Activated CD8-positive, alpha-beta memory T cell treated with anti-CD3 and anti-CD28 coated beads, Interleukin-2, amount 50 U/mL, for 1 hour (primary cell): Measurements from ENCODE around the gene PREX1.
"Not testable (repeated sequence)": the region's sequence is repeated elsewhere in the genome, so short reads cannot be mapped to it uniquely, and the experiment has no call there.

Experiments used
- DNase-seq: peaks from one replicate; pipeline ENCODE4 v3.0.0-alpha.2; 2020; ENCODE audit errors: extremely low read depth

The PREX1 gene

DNA sequence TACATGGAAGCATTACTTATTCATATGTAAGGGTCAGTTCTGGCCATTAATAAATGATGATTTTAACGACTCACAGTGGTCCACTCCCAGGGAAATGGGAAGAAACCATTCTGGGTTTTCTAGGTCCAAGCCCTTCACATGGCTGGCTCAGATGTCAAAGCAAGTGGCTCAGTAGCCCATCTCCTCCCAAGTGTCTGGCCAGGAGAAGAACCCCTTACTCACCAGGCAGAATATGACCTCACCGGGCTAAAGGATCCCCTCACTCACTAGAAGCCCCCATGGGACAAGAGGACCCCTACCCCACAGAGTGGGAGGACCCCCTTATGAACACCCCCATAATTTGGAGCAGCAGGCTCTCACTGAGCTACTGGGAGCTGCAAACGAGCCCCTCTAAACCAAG, 34.0 kb downstream of the PREX1 start:
- no peak for DNase-seq

DNA sequence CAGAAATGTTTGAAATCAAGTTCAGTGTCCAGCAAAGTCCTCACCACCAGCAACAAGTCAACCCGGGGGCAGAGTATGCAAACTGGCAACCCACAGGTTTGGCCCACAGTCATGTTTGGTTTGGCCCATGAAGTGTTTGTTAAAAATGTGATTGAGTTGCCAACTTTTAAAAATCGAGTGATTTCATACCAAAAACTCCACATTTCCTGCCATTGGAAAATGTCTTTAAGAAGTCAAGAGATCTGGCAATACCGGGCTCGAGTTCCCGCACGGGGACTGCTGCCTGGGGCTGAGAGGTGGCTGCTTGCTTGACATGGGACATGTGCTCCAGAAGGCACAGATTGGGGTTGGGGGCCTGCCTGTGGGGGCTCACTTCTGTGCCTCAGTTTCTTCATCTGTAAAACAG, 36.1 kb downstream of the PREX1 start:
- DNase-seq = no peak

DNA sequence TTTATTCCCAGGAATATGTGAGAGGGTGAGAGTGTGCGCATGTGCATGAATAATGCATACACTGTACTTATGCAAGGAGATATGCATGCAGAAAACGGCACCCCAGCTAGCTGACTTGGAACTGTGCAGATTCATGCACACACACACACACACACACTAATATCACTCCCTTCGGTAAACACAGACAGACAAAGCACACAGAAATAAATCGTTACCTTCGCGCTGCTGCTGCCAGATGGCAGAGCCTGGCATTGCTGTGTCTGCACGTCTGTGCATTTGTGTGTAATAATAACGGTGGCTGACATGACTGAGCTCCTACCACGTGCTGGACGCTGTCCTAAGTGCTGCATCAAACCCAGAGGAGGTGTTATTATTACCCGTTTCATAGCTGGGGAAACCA, 36.8 kb downstream of the PREX1 start:
- DNase-seq = no peak

DNA sequence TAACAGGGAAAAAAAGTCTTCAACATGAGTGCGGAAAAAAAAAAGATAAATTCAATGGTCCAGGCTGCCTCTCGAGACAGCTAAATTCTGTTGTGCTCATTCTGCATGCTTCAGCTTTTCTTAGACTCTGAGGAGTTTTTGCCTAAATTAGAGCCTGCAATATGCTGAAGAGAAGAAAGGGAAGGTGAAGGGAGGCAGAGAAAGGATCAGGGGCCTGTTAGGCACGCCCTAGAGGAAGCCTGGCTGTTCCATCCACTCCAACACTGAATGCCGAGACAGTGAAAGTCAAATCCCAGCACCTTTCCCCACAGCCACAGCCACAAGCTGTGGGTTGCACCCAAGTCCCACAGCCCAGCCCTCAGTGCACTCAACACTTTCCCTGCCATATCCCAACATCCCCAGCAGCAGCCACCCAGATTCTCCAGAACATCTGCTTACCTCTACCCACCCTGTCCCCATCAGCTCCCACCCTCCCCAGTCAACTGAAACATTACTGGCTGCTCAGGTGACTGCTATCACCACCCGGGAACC, 37.3 kb downstream of the PREX1 start:
- DNase-seq = no peak

DNA sequence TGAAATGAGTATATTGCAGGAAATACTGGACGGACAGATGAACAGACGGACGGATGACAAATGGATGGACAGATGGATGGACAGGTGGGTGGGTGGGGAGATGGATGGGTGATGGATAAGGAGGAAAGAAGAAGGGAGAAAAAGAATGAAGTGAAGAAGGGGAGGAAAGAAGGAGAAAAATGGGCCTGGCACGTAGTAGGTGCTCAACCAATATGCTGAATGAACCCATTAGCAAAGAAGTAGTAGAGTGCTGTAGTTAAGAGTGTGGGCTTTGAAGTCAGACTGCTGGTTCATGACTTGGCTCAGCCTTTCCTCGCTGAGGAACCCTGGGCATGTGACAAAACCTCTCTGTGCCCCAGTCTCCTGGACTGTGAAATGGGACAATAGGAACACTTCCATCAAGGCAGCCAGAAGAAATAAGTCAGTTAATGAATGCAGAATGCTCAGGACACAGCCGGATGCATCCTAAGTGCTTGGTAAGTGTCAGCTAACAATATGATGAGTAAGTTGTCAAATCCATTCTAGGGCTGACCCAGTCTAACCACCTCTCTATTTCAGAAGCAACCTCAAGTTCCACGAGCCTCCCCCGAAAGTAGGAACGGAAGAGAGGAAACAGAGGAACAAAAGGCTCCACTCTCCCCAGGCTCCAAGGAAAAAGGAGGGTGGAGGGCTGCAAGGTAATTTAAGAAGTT, 37.9 kb downstream of the PREX1 start:
- no peak for DNase-seq

DNA sequence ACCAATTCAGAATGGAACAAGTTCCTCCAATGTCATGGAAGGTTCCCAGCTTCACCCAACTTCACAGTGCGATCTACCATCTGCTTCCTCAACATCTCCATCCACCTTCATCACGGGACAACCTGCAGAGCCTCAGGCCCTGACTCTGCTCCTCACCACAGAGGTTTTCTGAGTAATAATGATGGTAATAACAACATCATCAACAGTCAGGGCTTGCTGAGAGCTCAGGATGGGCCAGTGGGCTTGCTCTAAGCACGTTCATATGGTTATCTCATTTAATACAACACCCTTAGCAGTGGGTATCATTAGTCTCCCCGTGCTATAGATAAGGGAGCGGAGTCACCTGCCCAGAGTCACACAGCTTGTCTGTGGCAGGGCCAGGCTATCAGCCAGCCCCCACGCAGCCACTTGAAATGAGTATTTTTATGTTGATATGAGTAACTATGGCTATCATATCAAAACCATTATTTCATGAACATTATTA, 38.6 kb downstream of the PREX1 start:
- DNase-seq = no peak

DNA sequence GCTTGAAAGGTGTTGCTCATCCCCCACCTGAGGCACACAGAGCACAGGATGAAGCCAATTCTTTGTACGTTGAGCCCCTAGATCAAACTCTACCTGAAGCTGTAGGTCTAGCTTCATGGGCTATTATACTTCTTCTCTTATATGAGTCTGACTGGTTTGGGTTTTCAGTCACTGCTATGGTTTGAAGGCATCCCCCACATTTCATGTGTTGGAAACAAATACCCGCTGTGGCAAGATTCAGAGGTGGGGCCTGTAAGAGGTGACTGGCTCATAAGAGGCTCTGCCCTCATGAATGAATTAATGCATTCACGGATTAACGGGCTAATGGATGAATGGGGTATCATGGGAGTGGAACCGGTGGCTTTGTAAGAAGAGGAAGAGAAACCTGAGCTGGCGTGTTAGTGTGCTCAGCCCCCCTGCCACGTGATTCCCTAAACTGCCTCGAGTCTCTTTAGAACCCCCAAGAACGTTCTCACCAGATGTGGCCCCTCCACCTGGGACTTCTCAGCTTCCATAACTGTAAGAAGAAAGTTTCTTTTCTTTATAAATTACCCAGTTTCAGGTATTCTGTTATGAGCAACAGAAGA, 39.2 kb downstream of the PREX1 start:
- DNase-seq = no peak

DNA sequence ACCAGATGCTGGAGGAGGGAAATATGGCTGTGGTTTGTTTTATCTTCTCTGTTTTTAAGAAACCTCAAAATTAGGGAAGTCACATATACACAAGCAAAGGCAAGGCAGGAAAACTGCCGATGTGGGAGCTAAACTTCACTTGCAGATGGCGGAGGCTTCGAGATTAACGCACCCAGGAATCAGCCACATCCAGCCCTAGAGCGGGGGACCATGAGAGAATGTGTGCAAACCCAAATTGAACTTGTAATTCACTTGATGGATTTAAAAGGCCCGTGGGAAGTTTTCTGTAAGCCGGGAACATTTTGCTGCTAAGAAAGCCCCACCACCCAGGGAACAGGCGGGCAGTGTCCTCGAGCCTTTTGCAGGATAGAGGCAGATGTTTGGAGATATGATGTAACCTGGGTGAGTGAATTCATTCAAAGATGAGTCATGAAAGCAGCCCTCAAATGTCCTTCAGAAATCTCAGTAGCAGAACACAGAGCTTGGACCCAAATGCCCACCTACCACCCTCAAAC, 39.9 kb downstream of the PREX1 start:
- no peak for DNase-seq

DNA sequence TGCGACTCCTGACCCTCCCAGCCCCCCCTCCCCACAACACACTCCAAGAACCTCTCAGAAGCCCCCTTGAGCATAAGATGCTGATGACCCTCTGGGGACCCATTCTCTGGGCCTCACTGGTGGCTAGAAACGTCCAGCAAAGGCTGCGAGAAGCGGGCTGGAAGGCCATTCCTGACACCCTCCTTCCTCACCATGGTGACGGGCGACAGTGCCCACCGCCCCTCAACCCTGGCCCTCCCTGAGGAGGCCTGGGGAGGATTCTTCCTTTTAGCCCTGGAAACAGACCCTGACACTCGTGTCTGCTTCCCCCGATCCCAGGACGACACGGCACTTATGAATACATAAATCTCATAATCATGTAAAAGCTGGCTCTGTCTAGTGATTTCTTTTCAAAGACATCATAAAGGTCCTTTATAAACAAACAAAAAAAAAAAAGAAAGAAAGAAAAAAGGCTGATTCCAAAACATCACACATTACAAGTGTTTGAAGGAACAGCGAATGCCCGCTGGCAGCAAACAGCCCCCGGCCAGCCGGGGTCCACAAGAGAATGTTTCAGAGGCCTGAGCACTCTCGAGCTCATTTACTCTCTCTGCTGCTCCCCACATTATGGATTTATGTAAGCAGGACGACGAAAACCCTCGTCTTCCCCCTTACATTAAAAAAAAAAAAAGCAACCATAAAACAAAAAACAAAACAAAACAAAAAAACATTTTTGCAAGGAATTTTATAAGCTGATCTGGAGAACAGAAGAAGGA, 40.7 kb downstream of the PREX1 start:
- no peak for DNase-seq

DNA sequence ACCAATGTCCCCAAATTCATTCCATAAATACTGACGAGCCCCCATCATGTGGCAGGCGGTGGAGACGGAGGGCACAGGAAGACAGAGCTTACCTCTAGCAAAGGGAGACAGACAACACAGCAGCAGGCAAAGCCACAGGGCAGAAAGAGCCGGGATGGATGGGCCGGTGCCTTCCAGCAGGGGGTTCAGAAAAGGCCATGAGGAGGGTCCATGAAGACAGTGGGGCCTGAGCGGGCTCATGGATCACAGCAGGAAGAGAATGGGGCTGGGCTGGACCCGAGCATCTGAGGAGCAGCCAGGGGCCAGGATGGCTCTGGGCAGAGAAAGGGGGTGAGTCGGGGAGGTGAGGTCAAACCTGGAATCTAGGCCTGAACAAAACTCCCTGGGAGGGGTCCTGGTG, 42.0 kb downstream of the PREX1 start:
- DNase-seq = no peak

DNA sequence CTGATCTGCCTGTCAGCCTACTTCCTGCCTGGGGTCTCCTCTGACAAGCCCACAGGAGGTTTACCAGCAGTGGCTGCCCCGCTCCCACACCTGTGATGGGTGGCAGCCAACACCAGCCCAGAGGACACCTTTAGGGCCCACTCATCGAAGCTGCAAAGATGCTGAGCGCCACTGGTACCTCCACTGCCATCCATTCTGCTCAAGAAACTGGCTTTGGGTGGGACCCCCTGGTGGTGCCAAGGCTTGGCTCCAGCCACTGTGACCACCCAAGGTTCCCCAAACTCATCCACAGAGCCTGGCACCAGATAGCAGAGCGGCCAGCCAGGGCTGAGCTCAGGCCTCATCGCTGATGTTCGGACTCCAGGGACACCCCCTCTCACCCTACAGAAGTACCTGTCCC, 42.5 kb downstream of the PREX1 start:
- no peak for DNase-seq

DNA sequence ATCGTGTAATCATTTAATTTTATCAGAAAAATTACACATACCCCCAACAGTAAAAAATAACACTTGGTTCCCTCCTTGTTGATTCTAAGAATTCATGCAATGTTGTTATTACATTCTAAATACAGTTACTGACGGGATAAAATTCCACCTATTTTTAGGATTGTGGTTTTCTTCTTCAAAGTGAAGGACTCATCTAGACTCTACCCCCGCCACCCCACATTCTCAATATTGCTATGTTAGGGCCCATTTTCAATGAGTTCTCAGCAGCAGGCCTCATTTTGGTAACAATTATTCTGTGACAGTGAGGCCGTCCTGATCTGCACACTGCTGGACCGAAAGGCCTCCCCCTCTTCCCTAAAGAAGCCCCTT, 43.5 kb downstream of the PREX1 start:
- no peak for DNase-seq

DNA sequence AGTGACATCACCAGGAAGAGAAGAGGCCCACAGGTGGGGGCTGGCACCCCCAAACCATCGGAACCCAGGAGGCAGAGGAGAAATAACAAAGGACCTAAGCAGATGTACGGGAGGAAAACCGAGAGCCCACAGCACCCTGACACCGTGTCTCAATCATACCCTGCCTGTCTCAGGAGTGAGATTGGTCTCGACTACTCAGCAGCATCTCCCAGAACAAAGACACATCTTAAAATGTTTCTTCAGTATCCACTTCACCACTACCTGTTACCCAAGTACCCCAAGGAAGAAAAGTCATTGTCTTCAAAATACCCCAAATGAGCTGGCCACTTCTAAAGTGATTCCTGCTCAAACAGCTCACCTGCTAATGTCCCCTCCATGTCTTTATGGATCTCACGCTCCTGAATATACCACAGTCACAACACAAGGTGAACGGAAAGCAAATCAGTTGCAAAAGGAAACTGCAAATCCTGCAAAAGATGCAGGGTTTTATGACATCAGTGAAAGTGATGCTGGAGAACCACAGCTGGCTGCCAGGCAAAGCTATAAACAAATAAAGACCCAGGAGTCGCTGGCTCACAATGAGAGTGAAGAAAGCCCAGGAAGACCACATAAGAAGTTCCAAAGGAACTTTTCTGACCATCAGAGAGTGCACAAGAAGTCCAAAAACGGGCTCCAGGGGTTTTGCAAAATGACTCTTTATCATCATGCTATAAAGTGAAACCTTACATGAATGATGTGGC, 44.1 kb downstream of the PREX1 start:
- no peak for DNase-seq

DNA sequence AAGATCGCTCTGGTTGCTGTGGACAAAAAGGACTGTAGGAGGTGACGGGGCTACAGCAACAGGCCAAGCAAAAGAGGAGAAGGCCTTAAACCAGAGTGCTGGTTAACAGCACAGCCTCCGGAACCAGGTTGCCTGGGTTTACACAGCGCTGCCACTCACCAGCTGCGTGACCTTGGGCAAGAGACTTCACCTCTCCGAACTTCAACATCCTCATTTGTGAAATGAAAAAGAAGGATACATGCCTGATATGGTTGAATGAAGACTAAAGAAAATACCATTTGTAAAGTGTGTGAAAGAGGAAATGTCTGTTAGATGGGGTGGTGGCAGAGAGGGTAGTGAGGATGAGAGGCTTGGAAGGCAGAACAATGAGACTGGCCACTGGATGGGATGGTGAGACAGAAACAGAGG, 44.9 kb downstream of the PREX1 start:
- no peak for DNase-seq

DNA sequence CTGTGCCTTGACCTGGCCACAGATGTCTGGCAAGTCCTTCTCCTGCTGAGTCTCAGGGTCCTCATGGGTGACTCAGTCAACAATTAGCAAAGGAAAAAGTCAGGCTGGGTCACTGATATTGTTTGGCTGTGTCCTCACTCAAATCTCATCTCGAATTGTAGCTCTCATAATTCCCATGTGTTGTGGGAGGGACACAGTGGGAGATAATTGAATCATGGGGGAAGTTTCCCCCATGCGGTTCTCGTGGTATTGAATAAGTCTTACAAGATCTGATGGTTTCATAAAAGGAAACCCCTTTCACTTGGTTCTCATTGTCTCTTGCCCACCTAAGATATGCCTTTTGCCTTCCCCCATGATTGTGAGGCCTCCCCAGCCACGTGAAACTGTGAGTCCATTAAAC, 45.7 kb downstream of the PREX1 start:
- DNase-seq = no peak

DNA sequence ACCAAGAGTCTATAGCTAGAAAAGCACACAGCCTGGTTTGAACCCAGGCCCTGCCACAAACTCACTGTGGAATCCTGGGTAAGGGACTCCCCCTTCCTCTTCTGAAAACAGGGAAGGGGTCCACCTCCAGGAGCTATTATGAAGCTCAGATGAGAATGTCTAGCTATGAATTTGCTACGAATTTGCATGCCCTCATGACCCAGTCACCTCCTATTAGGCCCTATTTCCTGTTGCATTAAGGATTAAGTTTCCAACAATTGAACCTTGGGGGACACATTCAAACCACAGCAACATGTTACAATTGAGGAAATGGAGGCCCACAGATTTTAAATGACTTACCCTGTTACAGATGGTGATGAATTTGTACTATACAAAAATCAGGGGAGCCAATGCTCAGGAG, 46.2 kb downstream of the PREX1 start:
- no peak for DNase-seq

DNA sequence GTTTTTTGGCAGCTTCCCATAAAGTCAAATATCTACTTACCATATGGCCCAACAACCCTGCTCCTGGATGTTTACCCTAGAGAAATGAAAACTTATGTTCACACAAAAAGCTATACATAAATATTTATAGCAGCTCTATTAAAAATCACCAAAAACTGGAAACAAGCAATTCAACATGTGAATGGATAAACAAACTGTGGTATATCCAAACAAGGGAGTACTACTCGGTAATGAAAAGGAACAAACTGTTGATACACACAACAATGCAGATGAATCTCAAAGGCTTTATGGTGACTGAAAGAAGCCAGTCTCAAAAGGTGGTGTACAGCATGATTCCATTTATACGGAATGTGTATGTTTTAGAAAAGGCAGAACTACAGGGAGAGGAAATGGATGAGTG, 48.4 kb downstream of the PREX1 start:
- no peak for DNase-seq

DNA sequence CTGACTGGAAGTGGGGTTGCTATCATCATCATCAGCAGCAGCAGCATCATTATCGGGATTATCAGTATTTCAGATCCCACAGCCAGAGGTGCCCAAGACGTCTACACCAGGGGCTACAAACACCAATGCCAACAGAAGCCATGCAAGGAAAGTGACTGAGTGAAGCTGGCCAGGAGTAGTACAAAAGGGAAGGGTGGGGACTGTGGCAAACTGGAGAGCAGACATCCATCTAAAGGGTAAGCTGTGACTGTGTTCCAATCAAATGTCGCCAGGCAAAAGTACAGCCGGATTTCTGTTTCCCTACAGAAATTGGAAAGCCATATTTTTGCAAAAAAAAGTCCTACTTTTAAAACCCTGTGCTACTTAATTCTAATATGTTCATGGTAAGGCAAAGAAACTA, 50.0 kb downstream of the PREX1 start:
- DNase-seq = no peak

DNA sequence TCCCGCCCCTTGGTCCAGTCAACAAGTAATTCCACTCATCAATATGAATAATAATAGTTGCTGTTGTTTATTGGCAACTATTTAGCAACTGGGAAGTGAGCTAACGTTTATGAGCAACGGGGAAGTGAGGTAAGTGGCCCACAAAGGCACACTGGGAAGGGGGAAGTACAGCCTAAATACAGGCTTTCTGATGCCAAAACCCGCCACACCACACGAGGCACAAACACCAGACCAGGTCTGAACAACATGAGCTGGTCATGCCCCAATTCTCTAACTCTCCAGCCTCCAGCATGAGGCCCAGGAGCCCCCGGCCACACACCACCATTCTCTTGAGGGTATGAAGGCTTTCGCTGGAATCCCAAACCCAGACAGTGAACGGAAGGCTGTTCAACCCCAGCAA, 50.8 kb downstream of the PREX1 start:
- DNase-seq = no peak

DNA sequence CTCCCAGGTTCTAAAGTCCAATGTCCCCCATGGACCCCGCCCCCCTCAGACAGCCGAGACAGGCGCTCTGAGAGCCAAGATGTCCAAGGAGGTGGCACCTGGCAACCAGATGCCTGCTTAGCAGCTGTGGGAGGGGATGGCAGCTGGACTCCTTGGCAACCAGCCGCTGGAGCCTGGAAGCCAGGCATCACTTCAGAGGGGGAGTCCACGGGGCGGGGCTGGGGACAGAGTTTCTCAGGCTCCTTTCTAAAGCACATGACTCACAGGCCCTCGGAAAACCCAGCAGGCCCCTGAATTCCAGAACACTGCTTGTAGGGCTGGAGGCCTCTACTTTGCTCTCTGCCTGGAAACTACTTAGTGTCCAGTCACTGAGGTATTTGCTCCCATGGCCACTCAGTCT, 51.5 kb downstream of the PREX1 start:
- DNase-seq = no peak

DNA sequence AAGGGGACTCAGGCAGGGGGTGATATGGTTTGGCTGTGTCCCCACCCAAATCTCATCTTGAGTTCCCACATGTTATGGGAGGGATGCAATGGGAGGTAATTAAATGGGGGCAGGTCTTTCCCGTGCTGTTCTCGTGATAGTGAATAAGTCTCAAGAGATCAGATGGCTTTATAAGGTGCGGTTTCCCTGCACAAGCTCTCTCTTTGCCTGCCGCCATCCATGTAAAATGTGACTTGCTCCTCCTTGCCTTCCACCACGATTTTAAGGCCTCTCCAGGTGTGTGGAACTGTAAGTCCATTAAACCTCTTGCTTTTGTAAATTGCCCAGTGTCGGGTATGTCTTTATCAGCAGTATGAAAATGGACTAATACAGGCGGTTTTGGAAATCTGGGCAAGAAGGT, 52.3 kb downstream of the PREX1 start:
- not testable (repeated sequence) for DNase-seq

DNA sequence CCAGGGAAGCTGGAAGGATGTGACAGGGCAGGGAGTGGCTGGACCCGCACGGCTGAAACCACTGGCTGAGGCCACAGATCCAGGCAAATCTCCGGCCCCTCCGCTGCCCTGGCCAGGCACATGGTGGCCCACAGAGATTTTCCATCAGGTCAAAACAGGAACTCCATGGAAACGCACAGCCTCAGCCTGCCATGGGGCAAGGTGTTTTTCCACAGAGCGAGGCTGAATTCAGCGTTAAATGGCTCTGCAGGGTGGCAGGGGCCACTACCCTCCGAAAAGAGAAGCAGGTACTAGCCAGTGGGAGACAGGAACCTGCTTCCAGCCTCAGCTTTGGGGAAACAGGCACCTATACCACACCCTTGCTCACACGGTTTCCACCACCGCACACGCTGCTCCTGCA, 53.1 kb downstream of the PREX1 start:
- no peak for DNase-seq
